Suprapubic skin (tissue), 4 donors: ENCODE results near the gene NUBP1. TPM values are rescaled to one million over a fixed set of nuclear protein-coding genes. Genes with fewer than 3 reads are reported as not detected.

Experiments
- DNase-seq, 2 donors: peaks; one replicate each; pipeline ENCODE4 v3.0.0-alpha.2; 2019; ENCODE audit warnings: low spot score in 2 of 2
- H3K27ac ChIP-seq: fragments of 200-600 bp; sonication (generic); one replicate; pipeline ENCODE4 v1.5.1; 2019
- H3K27me3 ChIP-seq: fragments of 200-600 bp; sonication (generic); one replicate; pipeline ENCODE4 v1.5.1; 2019
- H3K36me3 ChIP-seq: fragments of 200-600 bp; sonication (generic); one replicate; pipeline ENCODE4 v1.5.1; 2019
- H3K4me1 ChIP-seq: fragments of 200-600 bp; sonication (generic); one replicate; pipeline ENCODE4 v1.5.1; 2019
- H3K4me3 ChIP-seq: fragments of 200-600 bp; sonication (generic); one replicate; pipeline ENCODE4 v1.5.1; 2019; ENCODE audit warnings: mild to moderate bottlenecking
- H3K9me3 ChIP-seq: fragments of 200-600 bp; sonication (generic); one replicate; pipeline ENCODE4 v1.5.1; 2019
- EP300 ChIP-seq: sonication (generic); formaldehyde crosslinking; IDR thresholded peaks from one replicate; pipeline ENCODE4 v1.6.1; 2017; ENCODE audit warnings: antibody characterized with exemption
- POLR2A ChIP-seq, 2 donors: fragments of 450-650 bp; IDR thresholded peaks; one replicate each; pipeline ENCODE4 v1.6.1; 2017; ENCODE audit warnings: antibody characterized with exemption in 2 of 2, mild to moderate bottlenecking in 2 of 2, moderate library complexity in 2 of 2
- POLR2AphosphoS5 ChIP-seq, 3 donors: sonication (generic); formaldehyde crosslinking; IDR thresholded peaks; one replicate each; pipeline ENCODE4 v1.6.1; 2017; ENCODE audit warnings: antibody characterized with exemption in 3 of 3
- WGBS: methylation state at CpG from one replicate; pipeline ENCODE4 v1.1.5; 2018; 5-methylcytosine and 5-hydroxymethylcytosine counted together
- total RNA-seq, 4 donors: library from RNA; depleted of rRNA; stranded (reverse); fragments of >200 nt; gene quantifications; one replicate each; pipeline ENCODE4 v1.1.0, GENCODE V29; 2016
- TF ChIP-seq, protein P1 (sequence below), 2 donors: fragments of 200-600 bp in 1 of 2; fragments of 450-650 bp in 1 of 2; sonication (generic) in 1 of 2; IDR thresholded peaks; one replicate each; pipeline ENCODE4 v1.5.1; 2016 to 2019; ENCODE audit warnings: antibody characterized with exemption in 2 of 2, mild to moderate bottlenecking in 1 of 2, moderate library complexity in 1 of 2

The NUBP1 gene
- total RNA-seq, 4 donors from 2014 or later, result 12.2 to 19.2 (median 16.3) TPM

DNA sequence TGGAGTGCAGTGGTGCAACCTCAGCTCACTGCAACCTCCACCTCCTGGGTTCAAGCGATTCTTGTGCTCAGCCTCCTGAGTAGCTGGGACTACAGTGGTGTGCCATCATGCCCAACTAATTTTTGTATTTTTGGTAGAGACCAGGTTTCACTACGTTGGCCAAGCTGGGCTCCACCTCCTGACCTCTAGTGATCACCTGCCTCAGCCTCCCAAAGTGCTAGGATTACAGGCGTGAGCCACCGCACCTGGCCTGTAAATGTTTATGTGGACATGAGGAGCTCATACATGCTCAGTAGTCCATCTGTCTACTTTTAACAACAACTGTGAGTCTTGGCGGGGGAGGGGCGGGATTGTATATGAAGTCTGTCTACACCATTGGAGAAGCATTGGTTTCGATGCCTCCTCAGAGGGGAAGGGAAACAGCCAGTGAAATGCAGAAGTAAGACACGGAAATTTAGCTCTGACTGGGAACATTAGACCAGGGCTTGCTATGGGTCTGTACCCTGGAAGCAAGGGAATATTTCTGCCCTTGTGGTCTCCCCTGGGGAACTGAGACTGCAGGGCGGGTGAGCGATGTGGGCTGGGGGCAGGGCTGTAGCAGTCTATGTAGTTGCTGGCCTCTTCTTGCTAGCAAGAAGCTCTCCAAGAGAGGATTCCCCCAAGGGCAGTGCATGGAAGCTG is 9.3 kb downstream of the NUBP1 start:
- 94% methylated on average over 10 of the region's 10 CpGs for WGBS
- Histone ChIP-seq H3K27ac (no peak overlapping the region), H3K4me1 (peaks cover 10% of the 10 kb centered on the region), H3K27me3 (no peaks in the 10 kb centered on the region), H3K36me3 (peaks cover 83% of the 10 kb centered on the region), H3K4me3 (no peak overlapping the region), H3K9me3 (no peaks in the 10 kb centered on the region)
- TF ChIP-seq, protein P1, sequence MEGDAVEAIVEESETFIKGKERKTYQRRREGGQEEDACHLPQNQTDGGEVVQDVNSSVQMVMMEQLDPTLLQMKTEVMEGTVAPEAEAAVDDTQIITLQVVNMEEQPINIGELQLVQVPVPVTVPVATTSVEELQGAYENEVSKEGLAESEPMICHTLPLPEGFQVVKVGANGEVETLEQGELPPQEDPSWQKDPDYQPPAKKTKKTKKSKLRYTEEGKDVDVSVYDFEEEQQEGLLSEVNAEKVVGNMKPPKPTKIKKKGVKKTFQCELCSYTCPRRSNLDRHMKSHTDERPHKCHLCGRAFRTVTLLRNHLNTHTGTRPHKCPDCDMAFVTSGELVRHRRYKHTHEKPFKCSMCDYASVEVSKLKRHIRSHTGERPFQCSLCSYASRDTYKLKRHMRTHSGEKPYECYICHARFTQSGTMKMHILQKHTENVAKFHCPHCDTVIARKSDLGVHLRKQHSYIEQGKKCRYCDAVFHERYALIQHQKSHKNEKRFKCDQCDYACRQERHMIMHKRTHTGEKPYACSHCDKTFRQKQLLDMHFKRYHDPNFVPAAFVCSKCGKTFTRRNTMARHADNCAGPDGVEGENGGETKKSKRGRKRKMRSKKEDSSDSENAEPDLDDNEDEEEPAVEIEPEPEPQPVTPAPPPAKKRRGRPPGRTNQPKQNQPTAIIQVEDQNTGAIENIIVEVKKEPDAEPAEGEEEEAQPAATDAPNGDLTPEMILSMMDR (IDR thresholded peaks at IDR 0.05), result no peak
- TF ChIP-seq POLR2AphosphoS5 (IDR thresholded peaks at IDR 0.05), result no peak
- no peak for TF ChIP-seq POLR2A (IDR thresholded peaks at IDR 0.05)
- no peak for TF ChIP-seq EP300
- no peak for DNase-seq

DNA sequence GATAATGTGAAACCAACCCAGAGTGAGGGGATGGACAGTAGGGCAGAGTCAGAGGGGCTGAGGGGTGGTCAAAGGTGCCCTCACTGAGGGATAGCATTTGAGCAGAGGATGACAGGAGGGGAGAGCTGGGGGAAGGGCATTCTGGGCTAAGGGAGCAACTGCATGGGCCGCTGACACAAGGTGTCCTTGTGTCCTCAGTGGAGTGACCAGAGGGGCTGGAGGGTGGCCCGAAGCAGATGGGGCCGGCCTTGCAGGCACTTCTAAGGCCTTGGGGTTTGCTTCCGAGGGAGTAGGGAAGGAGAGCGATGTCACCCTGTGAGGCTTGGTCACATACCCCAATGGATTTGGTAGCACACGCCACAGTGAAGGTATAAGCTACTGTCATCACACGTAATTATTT is 10.0 kb downstream of the NUBP1 start:
- Histone ChIP-seq H3K9me3 (no peaks in the 10 kb centered on the region), H3K27ac (no peak overlapping the region), H3K27me3 (no peaks in the 10 kb centered on the region), H3K36me3 (peaks cover 83% of the 10 kb centered on the region), H3K4me3 (no peak overlapping the region), H3K4me1 (peaks cover 10% of the 10 kb centered on the region)
- no peak for DNase-seq
- TF ChIP-seq EP300 (no peak), POLR2A (IDR thresholded peaks at IDR 0.05) (no peak), POLR2AphosphoS5 (IDR thresholded peaks at IDR 0.05) (no peak)
- TF ChIP-seq, protein P1 (IDR thresholded peaks at IDR 0.05), result no peak
- WGBS, result 94% methylated on average over 7 of the region's 7 CpGs

DNA sequence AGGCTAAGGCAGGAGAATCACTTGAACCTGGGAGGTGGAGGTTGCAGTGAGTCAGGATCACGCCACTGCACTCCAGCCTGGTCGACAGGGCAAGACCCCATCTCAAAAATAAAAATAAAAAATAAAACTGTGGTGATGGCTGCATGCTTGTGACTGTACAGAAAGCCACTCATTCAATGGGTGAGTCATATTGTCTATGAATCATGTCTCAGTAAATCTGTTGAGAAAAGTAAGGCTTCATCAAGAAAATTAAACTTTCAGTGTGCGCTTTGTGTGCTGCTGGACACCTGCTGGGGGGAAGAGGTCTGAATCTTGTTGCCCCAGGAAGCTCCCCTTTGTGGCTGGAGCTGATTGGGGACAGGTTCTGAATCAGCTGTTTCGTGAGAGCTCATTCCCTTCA is 11.3 kb downstream of the NUBP1 start:
- Histone ChIP-seq H3K27ac (no peak overlapping the region), H3K4me3 (no peak overlapping the region), H3K27me3 (no peaks in the 10 kb centered on the region), H3K4me1 (peaks cover 3% of the 10 kb centered on the region), H3K36me3 (peaks cover 86% of the 10 kb centered on the region), H3K9me3 (no peaks in the 10 kb centered on the region)
- no peak for DNase-seq
- 90% methylated on average over 4 of the region's 4 CpGs for WGBS
- TF ChIP-seq, protein P1 (IDR thresholded peaks at IDR 0.05), result no peak
- no peak for TF ChIP-seq EP300
- TF ChIP-seq POLR2AphosphoS5 (IDR thresholded peaks at IDR 0.05), result no peak
- TF ChIP-seq POLR2A (IDR thresholded peaks at IDR 0.05), result no peak

DNA sequence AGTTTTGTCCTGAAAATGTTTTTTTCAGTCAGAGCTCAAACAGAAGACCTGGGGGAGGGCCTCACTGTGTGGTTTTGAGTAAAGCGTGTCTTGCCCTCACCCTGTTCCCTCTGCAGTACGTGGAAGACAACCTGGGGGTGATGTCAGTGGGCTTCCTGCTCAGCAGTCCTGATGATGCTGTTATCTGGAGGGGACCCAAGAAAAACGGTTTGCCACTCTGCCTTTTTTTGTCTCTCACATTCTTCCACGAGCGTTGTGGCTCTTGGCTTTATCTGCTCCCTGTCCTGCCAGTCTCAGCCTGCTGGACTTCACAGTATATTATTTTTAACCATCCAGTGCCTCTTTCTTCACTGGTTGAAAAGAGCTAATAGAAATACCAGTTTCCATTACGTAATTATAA is 12.9 kb downstream of the NUBP1 start:
- WGBS, result 73% methylated on average over 6 of the region's 6 CpGs

DNA sequence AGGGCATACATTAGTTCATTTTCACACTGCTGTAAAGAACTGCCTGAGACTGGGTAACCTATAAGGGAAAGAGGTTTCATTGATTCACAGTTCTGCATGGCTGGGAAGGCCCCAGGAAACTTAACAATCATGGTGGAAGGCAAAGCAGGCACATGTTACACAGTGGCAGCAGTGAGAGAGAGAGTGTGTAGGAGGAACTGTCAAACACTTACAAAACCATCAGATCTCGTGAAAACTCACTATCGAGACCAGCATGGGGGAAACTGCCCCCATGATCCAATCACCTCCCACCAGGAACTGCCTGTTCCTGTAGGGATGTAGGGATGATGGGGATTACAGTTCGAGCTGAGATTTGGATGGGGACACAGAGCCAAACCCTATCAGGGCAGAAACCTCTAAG is 17.2 kb downstream of the NUBP1 start:
- no peak for TF ChIP-seq EP300
- TF ChIP-seq, protein P1 (IDR thresholded peaks at IDR 0.05), result no peak
- no peak for TF ChIP-seq POLR2A (IDR thresholded peaks at IDR 0.05)
- DNase-seq, result no peak
- Histone ChIP-seq H3K36me3 (peaks cover 87% of the 10 kb centered on the region), H3K4me3 (no peak overlapping the region), H3K9me3 (no peaks in the 10 kb centered on the region), H3K4me1 (no peaks in the 10 kb centered on the region), H3K27me3 (no peaks in the 10 kb centered on the region), H3K27ac (no peak overlapping the region)
- 83% methylated on average over 3 of the region's 3 CpGs for WGBS

More for the DNA sequence above, 12.9 kb downstream of the NUBP1 start:
- Histone ChIP-seq H3K27me3 (no peaks in the 10 kb centered on the region), H3K27ac (no peak overlapping the region), H3K36me3 (peaks cover 88% of the 10 kb centered on the region), H3K4me3 (no peak overlapping the region), H3K9me3 (no peaks in the 10 kb centered on the region), H3K4me1 (no peaks in the 10 kb centered on the region)
- no peak for TF ChIP-seq POLR2A (IDR thresholded peaks at IDR 0.05)
- no peak for TF ChIP-seq EP300
- TF ChIP-seq POLR2AphosphoS5 (IDR thresholded peaks at IDR 0.05), result no peak
- TF ChIP-seq, protein P1 (IDR thresholded peaks at IDR 0.05), result no peak
- DNase-seq, result no peak
